Endothelial cell (in vitro differentiated cells): ENCODE measurements around the gene PFKM. TPM values are rescaled to one million over a fixed set of nuclear protein-coding genes. Genes with fewer than 3 reads are reported as not detected.

Source experiments
- DNase-seq: peaks from one replicate; pipeline ENCODE4 v3.0.0; 2021; ENCODE audit warnings: low spot score
- H3K27ac Mint-ChIP-seq: one replicate; pipeline ENCODE4 v1.8.0; 2021; ENCODE audit warnings: mixed read lengths, inconsistent platforms; ENCODE audit not compliant: unreplicated experiment
- H3K27me3 Mint-ChIP-seq: one replicate; pipeline ENCODE4 v1.8.0; 2021; ENCODE audit warnings: mild to moderate bottlenecking, moderate library complexity, mixed read lengths, inconsistent platforms; ENCODE audit not compliant: unreplicated experiment
- H3K36me3 Mint-ChIP-seq: one replicate; pipeline ENCODE4 v1.8.0; 2021; ENCODE audit warnings: mild to moderate bottlenecking, low read depth, mixed read lengths, inconsistent platforms; ENCODE audit not compliant: unreplicated experiment
- H3K4me1 Mint-ChIP-seq: one replicate; pipeline ENCODE4 v1.8.0; 2021; ENCODE audit warnings: mild to moderate bottlenecking, mixed read lengths, inconsistent platforms; ENCODE audit not compliant: unreplicated experiment
- H3K4me3 Mint-ChIP-seq: one replicate; pipeline ENCODE4 v1.8.0; 2021; ENCODE audit warnings: mild to moderate bottlenecking, mixed read lengths, inconsistent platforms; ENCODE audit not compliant: unreplicated experiment
- H3K9me3 Mint-ChIP-seq: one replicate; pipeline ENCODE4 v1.8.0; 2021; ENCODE audit warnings: mixed read lengths, inconsistent platforms; ENCODE audit not compliant: unreplicated experiment
- total RNA-seq: library from RNA; stranded (reverse); fragmentation: NEBNext Ultra II Directional; extraction: Animal tissue kit (Norgen Biotek cat#: 25700); gene quantifications from one replicate; pipeline ENCODE4 v1.2.1, GENCODE V29; 2021; ENCODE audit not compliant: unreplicated experiment
- TF ChIP-seq, protein P1 (sequence below): fragments of 200-600 bp; sonication (generic); IDR thresholded peaks from one replicate; pipeline ENCODE4 v1.5.0; 2021; ENCODE audit warnings: antibody characterized with exemption; ENCODE audit not compliant: unreplicated experiment

The PFKM gene
- total RNA-seq, 1 donor from 2014 or later, result 97.3 TPM

DNA sequence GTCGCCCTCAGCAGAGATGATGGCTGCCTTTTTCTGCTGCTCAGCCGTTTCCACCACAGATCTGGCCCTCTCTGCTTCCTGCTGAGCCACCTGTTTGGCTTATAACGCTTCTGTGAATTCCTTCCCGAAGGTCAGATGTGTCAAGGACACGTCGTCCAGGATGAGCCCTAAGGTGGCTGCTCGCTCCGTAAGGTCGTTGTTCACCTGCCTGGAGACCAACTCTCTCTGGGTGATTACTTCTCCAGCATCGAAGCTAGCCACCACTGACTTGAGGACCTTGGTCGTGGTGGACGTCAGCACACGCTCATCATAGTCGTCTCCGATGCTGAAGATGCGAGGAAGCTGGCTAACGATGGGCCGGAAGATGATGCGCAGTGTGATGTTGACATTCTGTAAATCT is 49.8 kb downstream of the PFKM start:
- H3K36me3 Mint-ChIP-seq, result no peaks in the 10 kb centered on the region
- H3K4me1 Mint-ChIP-seq, result no peaks in the 10 kb centered on the region
- no peak overlapping the region for H3K4me3 Mint-ChIP-seq
- no peak overlapping the region for H3K27ac Mint-ChIP-seq
- TF ChIP-seq, protein P1, sequence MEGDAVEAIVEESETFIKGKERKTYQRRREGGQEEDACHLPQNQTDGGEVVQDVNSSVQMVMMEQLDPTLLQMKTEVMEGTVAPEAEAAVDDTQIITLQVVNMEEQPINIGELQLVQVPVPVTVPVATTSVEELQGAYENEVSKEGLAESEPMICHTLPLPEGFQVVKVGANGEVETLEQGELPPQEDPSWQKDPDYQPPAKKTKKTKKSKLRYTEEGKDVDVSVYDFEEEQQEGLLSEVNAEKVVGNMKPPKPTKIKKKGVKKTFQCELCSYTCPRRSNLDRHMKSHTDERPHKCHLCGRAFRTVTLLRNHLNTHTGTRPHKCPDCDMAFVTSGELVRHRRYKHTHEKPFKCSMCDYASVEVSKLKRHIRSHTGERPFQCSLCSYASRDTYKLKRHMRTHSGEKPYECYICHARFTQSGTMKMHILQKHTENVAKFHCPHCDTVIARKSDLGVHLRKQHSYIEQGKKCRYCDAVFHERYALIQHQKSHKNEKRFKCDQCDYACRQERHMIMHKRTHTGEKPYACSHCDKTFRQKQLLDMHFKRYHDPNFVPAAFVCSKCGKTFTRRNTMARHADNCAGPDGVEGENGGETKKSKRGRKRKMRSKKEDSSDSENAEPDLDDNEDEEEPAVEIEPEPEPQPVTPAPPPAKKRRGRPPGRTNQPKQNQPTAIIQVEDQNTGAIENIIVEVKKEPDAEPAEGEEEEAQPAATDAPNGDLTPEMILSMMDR, result no peak
- no peak for DNase-seq
- H3K9me3 Mint-ChIP-seq, result no peaks in the 10 kb centered on the region
- H3K27me3 Mint-ChIP-seq, result peaks cover 3% of the 10 kb centered on the region

DNA sequence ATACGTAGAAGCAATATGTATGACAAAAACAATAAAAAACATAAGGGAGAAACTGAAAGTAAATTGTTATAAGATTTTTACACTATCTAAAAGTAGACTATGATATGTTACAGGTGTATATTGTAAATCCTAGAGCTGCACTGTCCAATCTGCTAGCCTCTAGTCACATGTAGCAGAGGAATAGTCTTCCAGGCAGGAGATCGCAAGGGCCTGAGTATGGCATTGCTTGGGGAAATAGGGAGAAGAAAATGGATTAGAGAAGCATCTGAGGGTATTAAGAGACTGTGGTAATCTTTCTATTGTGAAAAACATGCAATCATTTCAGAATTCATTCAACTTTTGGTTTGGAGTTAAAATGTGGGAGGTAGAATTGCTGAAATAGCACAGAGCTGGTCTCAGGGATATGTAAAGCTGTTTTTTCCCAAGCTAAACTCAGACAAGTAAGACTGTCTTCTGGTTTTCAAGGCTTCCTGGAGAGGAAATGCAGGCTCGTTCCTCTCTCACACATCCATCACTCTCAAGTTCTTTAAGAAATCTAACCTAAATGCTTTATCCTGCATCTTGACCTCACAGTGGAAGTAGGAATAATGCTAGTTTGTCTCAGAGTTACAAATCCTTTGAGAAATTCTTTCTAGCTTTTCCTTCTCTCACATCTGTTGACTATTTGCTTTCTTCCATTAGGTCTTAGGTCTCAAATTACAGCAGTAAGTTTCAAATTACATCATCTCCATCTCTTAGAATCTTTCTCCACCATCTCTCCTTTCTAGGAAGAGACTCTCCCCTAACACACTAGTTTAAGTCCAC is 56.7 kb downstream of the PFKM start:
- H3K27ac Mint-ChIP-seq, result no peak overlapping the region
- no peak for DNase-seq
- H3K4me1 Mint-ChIP-seq, result peaks cover 10% of the 10 kb centered on the region
- no peaks in the 10 kb centered on the region for H3K36me3 Mint-ChIP-seq
- no peak overlapping the region for H3K4me3 Mint-ChIP-seq
- no peaks in the 10 kb centered on the region for H3K9me3 Mint-ChIP-seq
- TF ChIP-seq, protein P1, result no peak
- peaks cover 4% of the 10 kb centered on the region for H3K27me3 Mint-ChIP-seq

DNA sequence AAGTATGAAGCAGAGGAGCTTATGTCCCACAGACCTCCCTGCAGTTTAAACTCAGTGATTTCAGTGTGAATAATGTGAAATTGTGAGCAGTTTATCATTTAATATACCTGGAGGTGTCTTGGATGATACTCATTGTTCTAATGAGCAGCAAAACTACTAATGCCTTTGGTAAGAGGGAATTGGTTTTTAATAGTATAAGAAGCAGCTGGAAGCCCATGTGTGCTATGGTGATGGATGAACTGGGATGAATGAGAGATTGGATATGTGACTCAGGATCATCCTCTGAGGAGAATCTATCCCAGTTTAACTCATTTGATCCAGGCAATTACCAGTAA is 57.2 kb downstream of the PFKM start:
- Mint-ChIP-seq H3K9me3 (no peaks in the 10 kb centered on the region), H3K27me3 (peaks cover 6% of the 10 kb centered on the region), H3K4me3 (no peak overlapping the region), H3K27ac (no peak overlapping the region), H3K4me1 (peaks cover 10% of the 10 kb centered on the region), H3K36me3 (no peaks in the 10 kb centered on the region)
- no peak for DNase-seq
- TF ChIP-seq, protein P1, result no peak

DNA sequence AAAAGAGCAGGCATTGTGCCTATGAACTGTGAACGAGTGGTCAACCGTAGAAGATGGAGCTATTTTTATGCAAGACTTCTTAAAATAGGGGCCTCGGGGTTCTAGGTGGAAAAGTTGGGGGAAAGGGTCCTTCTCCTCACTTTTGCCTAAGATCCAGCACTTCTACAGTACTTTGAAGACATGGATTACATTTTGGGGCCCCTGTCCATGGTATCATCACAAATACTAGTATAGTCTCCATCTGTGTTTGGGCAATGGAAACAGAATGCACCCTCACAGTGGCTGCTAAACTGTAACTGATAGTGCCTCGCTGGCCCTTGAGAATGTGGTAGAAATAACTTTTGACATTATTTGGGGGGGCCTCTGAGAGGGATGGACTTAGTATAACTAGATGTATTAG is 58.8 kb downstream of the PFKM start:
- no peak for DNase-seq
- no peaks in the 10 kb centered on the region for H3K9me3 Mint-ChIP-seq
- H3K4me3 Mint-ChIP-seq, result no peak overlapping the region
- no peak overlapping the region for H3K27ac Mint-ChIP-seq
- TF ChIP-seq, protein P1, result no peak
- peaks cover 3% of the 10 kb centered on the region for H3K36me3 Mint-ChIP-seq
- peaks cover 16% of the 10 kb centered on the region for H3K4me1 Mint-ChIP-seq
- peaks cover 10% of the 10 kb centered on the region for H3K27me3 Mint-ChIP-seq

DNA sequence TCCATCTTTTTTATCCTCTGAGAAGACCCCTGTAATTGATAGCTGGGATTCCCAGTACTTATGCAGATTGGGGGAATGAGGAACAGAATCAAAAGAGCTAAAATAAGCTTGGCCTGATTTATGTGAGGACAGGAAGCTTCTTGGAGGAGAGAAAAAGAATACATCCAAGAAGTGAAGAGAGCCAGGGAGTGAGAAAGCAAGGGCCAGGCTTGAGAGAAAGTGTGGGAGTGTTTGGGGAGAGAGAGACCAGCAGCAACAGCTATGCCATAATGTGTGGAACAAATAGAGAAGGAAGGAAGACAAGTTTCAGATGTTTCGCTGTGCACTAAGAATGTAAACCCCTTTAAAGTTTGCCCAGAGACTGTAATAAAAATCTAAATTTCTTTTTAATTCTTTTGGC is 60.3 kb downstream of the PFKM start:
- TF ChIP-seq, protein P1, result no peak
- peaks cover 15% of the 10 kb centered on the region for H3K27me3 Mint-ChIP-seq
- H3K4me3 Mint-ChIP-seq, result no peak overlapping the region
- H3K4me1 Mint-ChIP-seq, result peaks cover 16% of the 10 kb centered on the region
- DNase-seq, result no peak
- no peak overlapping the region for H3K27ac Mint-ChIP-seq
- peaks cover 3% of the 10 kb centered on the region for H3K36me3 Mint-ChIP-seq
- no peaks in the 10 kb centered on the region for H3K9me3 Mint-ChIP-seq
